K562 (cell line): Measurements from ENCODE around the gene KRTAP19-5. TPM values are rescaled to one million over a fixed set of nuclear protein-coding genes. Genes with fewer than 3 reads are reported as not detected.

ENCODE experiments used
- ATAC-seq: fragments of 200-7000 bp; cut with Tn5 transposase; 3 replicates; pipeline ENCODE4 v1.9.1; 2020; ENCODE audit warnings: moderate library complexity
- BruUV-seq: library from RNA; stranded (reverse); fragments of 400-500 nt; replicated peaks from 2 replicates; lab custom pipeline; 2021; lab: Mats Ljungman, UMichigan
- CTCF ChIA-PET: fragments of 300-600 bp; formaldehyde crosslinking; extraction: SDS; loops from one replicate; lab custom pipeline; 2021; ENCODE audit warnings: low intra/inter-chr PET ratio; lab: Yijun Ruan, JAX
- POLR2A ChIA-PET: fragments of 300-600, 350-650 bp; sonication (Branson Sonifier 250); formaldehyde crosslinking; extraction: SDS; loops from one replicate; lab custom pipeline; 2021; ENCODE audit warnings: antibody characterized with exemption, inconsistent platforms; lab: Yijun Ruan, JAX
- DNase-seq, 4 experiments: peaks; one replicate each; pipeline versions ENCODE4 v3.0.0 to v3.0.0-alpha.2; 2011 to 2018; ENCODE audit warnings: low spot score in 3 of 4, mixed read lengths in 3 of 4; ENCODE audit errors: extremely low read depth in 1 of 4
- FAIRE-seq: peaks from 2 replicates; lab custom pipeline; 2011; peaks lifted over from hg19 to GRCh38; lab: Jason Lieb, UNC
- H2AFZ ChIP-seq: 2 replicates; pipeline ENCODE4 v1.6.0; 2011; ENCODE audit warnings: low read depth, low read length, control low read depth, inconsistent platforms
- H3K27ac ChIP-seq: fragments of 200-600 bp; 3 replicates; pipeline ENCODE4 v1.8.0; 2011; ENCODE audit warnings: low read depth, mild to moderate bottlenecking, control low read depth, inconsistent platforms, low read length, moderate library complexity, mixed read lengths; ENCODE audit errors: extremely low read depth
- H3K27me3 ChIP-seq, 2 experiments: fragments of 300-600 bp in 1 of 2; 2 replicates in 1 of 2; 3 replicates in 1 of 2; pipeline versions ENCODE4 v1.6.0 to v1.8.0; 2011; ENCODE audit warnings: inconsistent platforms in 2 of 2, low read length in 2 of 2, mild to moderate bottlenecking in 1 of 2, mixed read lengths in 1 of 2, moderate library complexity in 1 of 2; ENCODE audit not compliant: control insufficient read depth in 2 of 2, insufficient read depth in 2 of 2
- H3K36me3 ChIP-seq: fragments of 300-600 bp; 3 replicates; pipeline ENCODE4 v1.8.0; 2011; ENCODE audit warnings: mild to moderate bottlenecking, low read length, inconsistent platforms; ENCODE audit not compliant: control insufficient read depth, insufficient read depth
- H3K4me1 ChIP-seq, 2 experiments: fragments of 200-600 bp in 1 of 2; replicated peaks in 1 of 2; 2 replicates in 1 of 2; 3 replicates in 1 of 2; pipeline versions ENCODE4 v1.5.1 to v1.8.0; 2011; ENCODE audit warnings: inconsistent platforms in 2 of 2, low read length in 2 of 2, mild to moderate bottlenecking in 1 of 2, mixed read lengths in 1 of 2, moderate library complexity in 1 of 2; ENCODE audit not compliant: control insufficient read depth in 2 of 2, insufficient read depth in 2 of 2
- H3K4me2 ChIP-seq: 2 replicates; pipeline ENCODE4 v1.6.1; 2011; ENCODE audit warnings: low read length, control low read depth, inconsistent platforms, mixed read lengths; ENCODE audit not compliant: insufficient read depth
- H3K4me3 ChIP-seq: fragments of 200-600 bp; sonication (generic), shearing (Covaris generic); 2 replicates; pipeline ENCODE4 v1.5.1; 2016; ENCODE audit warnings: control low read depth, inconsistent platforms
- H3K79me2 ChIP-seq: fragments of 200-600 bp; 3 replicates; pipeline ENCODE4 v1.8.0; 2011; ENCODE audit warnings: low read length, inconsistent platforms; ENCODE audit not compliant: control insufficient read depth, insufficient read depth
- H3K9ac ChIP-seq, 2 experiments: 2 replicates each; pipeline versions ENCODE4 v1.6.0 to v1.6.1; 2011; ENCODE audit warnings: low read depth in 2 of 2, low read length in 2 of 2, control low read depth in 1 of 2, inconsistent platforms in 1 of 2, mild to moderate bottlenecking in 1 of 2, mixed read lengths in 1 of 2; ENCODE audit not compliant: insufficient read depth in 1 of 2
- H3K9me1 ChIP-seq: one replicate; pipeline ENCODE4 v1.6.0; 2011; ENCODE audit warnings: inconsistent platforms, mild to moderate bottlenecking, low read length, moderate library complexity; ENCODE audit not compliant: control insufficient read depth, insufficient read depth
- H3K9me3 ChIP-seq: replicated peaks from 2 replicates; pipeline ENCODE4 v1.5.1; 2011; ENCODE audit warnings: low read depth, low read length, inconsistent platforms; ENCODE audit not compliant: control insufficient read depth, insufficient read depth
- H4K20me1 ChIP-seq: replicated peaks from 2 replicates; pipeline ENCODE4 v1.6.1; 2011; ENCODE audit warnings: low read length, inconsistent platforms, mixed read lengths; ENCODE audit not compliant: control insufficient read depth, insufficient read depth
- ARID3A ChIP-seq: IDR thresholded peaks from 2 replicates; pipeline ENCODE4 v1.6.1; 2012; ENCODE audit warnings: low read depth, low read length, improper control_type of control experiment, borderline replicate concordance
- BRF1 ChIP-seq: IDR thresholded peaks from 3 replicates; pipeline ENCODE4 v1.6.1; 2011; ENCODE audit warnings: borderline replicate concordance, mild to moderate bottlenecking; ENCODE audit not compliant: insufficient read length; ENCODE audit errors: extremely low read depth
- CREBBP ChIP-seq: IDR thresholded peaks from one replicate; pipeline ENCODE4 v1.6.1; 2012; ENCODE audit warnings: low read depth, mild to moderate bottlenecking, control low read depth, inconsistent platforms, low read length
- GABPB2 ChIP-seq: fragments of 250-450 bp; sonication (Bioruptor Pico); conservative IDR thresholded peaks from 2 replicates; pipeline ENCODE4 v1.5.1; 2021; ENCODE audit warnings: mild to moderate bottlenecking
- KLF13 ChIP-seq: fragments of 450-650 bp; IDR thresholded peaks from 2 replicates; pipeline ENCODE4 v1.6.1; 2016; ENCODE audit warnings: missing genetic modification characterization, low read depth, mild to moderate bottlenecking, missing compliant biosample characterization, moderate library complexity, borderline replicate concordance
- MAFG ChIP-seq: fragments of 450-650 bp; conservative IDR thresholded peaks from 2 replicates; pipeline ENCODE4 v1.6.1; 2016; ENCODE audit warnings: missing genetic modification characterization, missing compliant biosample characterization
- MEIS2 ChIP-seq: fragments of 450-650 bp; IDR thresholded peaks from 2 replicates; pipeline ENCODE4 v1.6.1; 2014; ENCODE audit warnings: mild to moderate bottlenecking; ENCODE audit not compliant: partially characterized antibody
- RBM39 ChIP-seq: fragments of 200-400 bp; formaldehyde crosslinking; optimal IDR thresholded peaks from 2 replicates; pipeline ENCODE3; 2018; ENCODE audit warnings: low read depth, low read length
- SLC30A9 ChIP-seq: fragments of 250-450 bp; sonication (Bioruptor Pico); IDR thresholded peaks from 2 replicates; pipeline ENCODE4 v1.8.0; 2022; ENCODE audit warnings: mild to moderate bottlenecking, moderate library complexity
- SMAD3 ChIP-seq: fragments of 450-650 bp; formaldehyde crosslinking; conservative IDR thresholded peaks from 2 replicates; pipeline ENCODE4 v1.4.0; 2020; ENCODE audit warnings: mild to moderate bottlenecking
- ZBTB7A ChIP-seq: IDR thresholded peaks from 2 replicates; pipeline ENCODE4 v1.6.1; 2011; ENCODE audit warnings: low read depth, mild to moderate bottlenecking, low read length, moderate library complexity, borderline replicate concordance; ENCODE audit not compliant: control insufficient read depth
- ZNF184 ChIP-seq: sonication (generic); formaldehyde crosslinking; IDR thresholded peaks from 2 replicates; pipeline ENCODE4 v1.5.0; 2020; ENCODE audit warnings: missing genetic modification reagents
- WGBS: fragments of 100-300 bp; shearing (Covaris generic); methylation state at CpG from one replicate; pipeline ENCODE4 v1.1.6; 2016; ENCODE audit warnings: low coverage, mixed read lengths; ENCODE audit not compliant: insufficient coverage; ENCODE audit errors: missing lambda C conversion rate; 5-methylcytosine and 5-hydroxymethylcytosine counted together
- in situ Hi-C: fragments of 300-500 bp; cut with MboI; formaldehyde crosslinking; loops from 4 replicates; pipeline ENCODE4 v1.15.0; 2018; ENCODE audit warnings: inconsistent platforms, mixed read lengths
- intact Hi-C: fragments of 100-400 bp; cut with micrococcal nuclease; formaldehyde crosslinking; loops from 2 replicates; pipeline ENCODE4 v1.14.2; 2022
- polyA plus RNA-seq, 8 experiments: library from polyadenylated mRNA; depleted of rRNA in 4 of 8; stranded (reverse) in 5 of 8; unstranded in 3 of 8; fragments of >200 nt; fragmentation: Nextera tagmentation in 2 of 8; fragmentation: Illumina TruSeq in 1 of 8; extraction: Ambion mirVana in 2 of 8; extraction: Trizol in 1 of 8; gene quantifications; 2 replicates each; pipeline versions ENCODE4 v1.2.1 to v1.2.3, GENCODE V29; 2011 to 2014; ENCODE audit warnings: inconsistent platforms in 1 of 8, missing spikeins in 1 of 8
- total RNA-seq, 7 experiments: library from RNA; depleted of rRNA in 6 of 7; stranded (reverse); fragments of >200 nt in 6 of 7; fragmentation: Illumina TruSeq in 2 of 7; extraction: Trizol in 2 of 7; gene quantifications; 2 replicates each; pipeline versions ENCODE4 v1.2.1 to v1.2.3, GENCODE V29; 2011 to 2021; ENCODE audit warnings: low replicate concordance in 1 of 7

KRTAP19-5 gene
- total and polyA plus RNA-seq, 9 of the 15 experiments (the other 6 are each of a cell fraction or from before 2014, with no cell fraction given) = not detected

DNA sequence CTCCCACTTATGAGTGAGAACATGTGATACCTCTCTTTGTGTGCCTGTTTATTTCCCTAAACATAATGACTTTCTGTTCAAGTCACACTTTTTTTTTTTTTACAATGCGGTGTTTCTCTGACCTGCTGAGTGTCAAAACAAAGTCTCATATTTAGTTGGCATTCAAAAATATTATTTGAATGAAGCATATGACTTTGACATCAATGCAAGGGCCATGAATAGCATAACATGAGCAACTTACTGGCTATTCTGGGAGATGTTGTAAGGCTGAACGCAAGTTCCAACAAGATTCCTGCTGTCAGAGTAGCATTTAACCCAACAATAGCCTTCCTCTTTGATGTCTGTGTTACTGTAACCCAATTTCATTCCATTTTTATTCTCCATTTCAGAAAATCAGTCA is 19.8 kb downstream of the KRTAP19-5 start:
- 6% methylated on average over 2 of the region's 2 CpGs for WGBS
- ChIA-PET CTCF (no interaction called here), POLR2A (no interaction called here)
- H3K4me1 ChIP-seq = no peaks in the 10 kb centered on the region
- no peaks in the 10 kb centered on the region; the same call in 1 of the 2 replicates for H3K9me3 ChIP-seq
- intact Hi-C loops = no loop called here
- H4K20me1 ChIP-seq = no peaks in the 10 kb centered on the region
- FAIRE-seq = no peak
- no peak overlapping the region for H3K27ac ChIP-seq
- no peaks in the 10 kb centered on the region for H3K27me3 ChIP-seq
- no peak overlapping the region for H3K4me3 ChIP-seq
- H3K9ac ChIP-seq = no peak overlapping the region
- no peak for DNase-seq
- no TSS peak for BruUV-seq
- ATAC-seq = no peak
- H3K4me2 ChIP-seq = no peak overlapping the region
- no peaks in the 10 kb centered on the region for H3K9me1 ChIP-seq
- TF ChIP-seq SLC30A9 (CRISPR knock-in tag) = no peak
- TF ChIP-seq RBM39 = no peak
- no peak for TF ChIP-seq GABPB2
- TF ChIP-seq MEIS2 = no peak
- TF ChIP-seq KLF13 = no peak
- TF ChIP-seq SMAD3 (CRISPR knock-in tag) = no peak
- no peak for TF ChIP-seq ZNF184 (CRISPR knock-in tag)
- TF ChIP-seq CREBBP = no peak
- TF ChIP-seq MAFG = no peak
- no peak for TF ChIP-seq ARID3A
- no peak for TF ChIP-seq ZBTB7A
- no peak for TF ChIP-seq BRF1
- in situ Hi-C loops = no loop called here
- no peaks in the 10 kb centered on the region for H3K36me3 ChIP-seq
- no peaks in the 10 kb centered on the region for H3K79me2 ChIP-seq
- no peak overlapping the region for H2AFZ ChIP-seq
